ENCODE results near the gene TDRD9. TPM values are rescaled to one million over a fixed set of nuclear protein-coding genes. Genes with fewer than 3 reads are reported as not detected.

TDRD9 gene
- total RNA-seq, 1 experiment from 2014 or later, result not detected

DNA sequence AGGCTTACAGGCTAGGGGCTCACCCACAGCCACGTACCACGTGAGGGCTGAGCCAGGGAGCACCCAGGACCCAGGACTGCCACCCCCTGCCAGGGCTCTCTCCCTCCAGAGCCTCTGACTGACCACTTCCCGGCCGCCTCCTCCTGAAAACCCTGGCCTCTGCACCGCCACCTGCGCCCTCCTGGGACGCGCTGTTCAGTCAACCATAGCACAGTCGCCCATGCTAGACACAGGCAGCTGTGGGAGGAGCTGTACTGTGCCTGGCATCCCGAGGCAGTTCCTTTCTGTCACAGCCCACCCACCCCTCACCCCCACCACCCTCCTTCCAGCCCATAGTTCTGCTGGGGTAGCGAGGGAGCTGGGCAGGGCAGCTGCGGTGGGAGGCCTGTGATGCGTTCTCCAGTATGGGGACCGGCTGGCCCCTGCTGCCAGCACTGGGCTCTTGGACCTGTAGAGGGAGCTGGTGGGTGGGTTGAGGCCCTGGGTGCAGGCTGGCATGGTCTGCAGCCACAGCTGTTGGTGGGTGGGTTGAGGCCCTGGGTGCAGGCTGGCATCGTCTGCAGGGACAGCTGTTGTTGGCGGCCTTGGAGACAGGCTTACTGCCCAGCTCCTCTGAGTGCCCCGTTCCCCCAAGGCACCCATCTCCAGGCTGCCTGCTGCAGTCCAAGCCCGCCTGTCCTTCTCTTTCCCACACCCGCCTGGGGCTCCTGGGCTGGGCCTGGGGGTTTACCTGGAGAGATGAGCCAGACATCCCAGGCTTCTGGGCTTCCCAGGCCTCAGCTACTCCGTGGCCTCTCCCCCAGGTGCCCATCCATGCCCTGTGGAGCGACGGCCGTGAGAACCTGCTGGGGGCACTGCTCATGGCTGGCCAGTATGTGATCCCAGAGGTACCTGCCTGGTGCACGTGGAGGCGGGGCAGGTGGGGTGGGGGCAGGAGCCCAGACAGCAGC is 168.8 kb downstream of the TDRD9 start:
- CTCF ChIA-PET, result interaction anchor here (0.6 to 1.1 kb wide), 8 partner anchors 19 to 629 kb away, joined by 3 to 11 read pairs (median 4); no protein-coding TSS in a partner anchor
- Histone ChIP-seq H3K36me3 (ENCODE audit: insufficient read depth, low read length, poor library complexity, severe bottlenecking) (no peaks in the 10 kb centered on the region), H3K4me1 (ENCODE audit: insufficient read depth, low read length, poor library complexity, severe bottlenecking) (peaks cover 8% of the 10 kb centered on the region), H3K27ac (ENCODE audit: low read depth, low read length, poor library complexity, severe bottlenecking) (no peak overlapping the region), H3K27me3 (replicated peaks; ENCODE audit: insufficient read depth, low read depth, low read length, poor library complexity) (no peaks in the 10 kb centered on the region), H3K4me3 (ENCODE audit: low read depth, low read length, poor library complexity, severe bottlenecking) (no peak overlapping the region), H3K9me3 (ENCODE audit: low read depth, low read length, poor library complexity, severe bottlenecking) (no peaks in the 10 kb centered on the region)
- DNase-seq (ENCODE audit: low spot score), result peak; percentile 35
- BruUV-seq (replicated peaks), result no TSS peak
- POLR2A ChIA-PET (ENCODE audit: low non-redundant PET), result no interaction called here
- no peak for TF ChIP-seq EZH2 (IDR thresholded peaks at IDR 0.05; ENCODE audit: borderline replicate concordance, low read depth, low read length, poor library complexity, severe bottlenecking)
- TF ChIP-seq, protein P1, sequence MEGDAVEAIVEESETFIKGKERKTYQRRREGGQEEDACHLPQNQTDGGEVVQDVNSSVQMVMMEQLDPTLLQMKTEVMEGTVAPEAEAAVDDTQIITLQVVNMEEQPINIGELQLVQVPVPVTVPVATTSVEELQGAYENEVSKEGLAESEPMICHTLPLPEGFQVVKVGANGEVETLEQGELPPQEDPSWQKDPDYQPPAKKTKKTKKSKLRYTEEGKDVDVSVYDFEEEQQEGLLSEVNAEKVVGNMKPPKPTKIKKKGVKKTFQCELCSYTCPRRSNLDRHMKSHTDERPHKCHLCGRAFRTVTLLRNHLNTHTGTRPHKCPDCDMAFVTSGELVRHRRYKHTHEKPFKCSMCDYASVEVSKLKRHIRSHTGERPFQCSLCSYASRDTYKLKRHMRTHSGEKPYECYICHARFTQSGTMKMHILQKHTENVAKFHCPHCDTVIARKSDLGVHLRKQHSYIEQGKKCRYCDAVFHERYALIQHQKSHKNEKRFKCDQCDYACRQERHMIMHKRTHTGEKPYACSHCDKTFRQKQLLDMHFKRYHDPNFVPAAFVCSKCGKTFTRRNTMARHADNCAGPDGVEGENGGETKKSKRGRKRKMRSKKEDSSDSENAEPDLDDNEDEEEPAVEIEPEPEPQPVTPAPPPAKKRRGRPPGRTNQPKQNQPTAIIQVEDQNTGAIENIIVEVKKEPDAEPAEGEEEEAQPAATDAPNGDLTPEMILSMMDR (conservative IDR thresholded peaks at IDR 0.05; ENCODE audit: low read depth, low read length), result peak; percentile 49
- intact Hi-C loops (cut with micrococcal nuclease; ENCODE audit: unreplicated experiment), result no loop called here

DNA sequence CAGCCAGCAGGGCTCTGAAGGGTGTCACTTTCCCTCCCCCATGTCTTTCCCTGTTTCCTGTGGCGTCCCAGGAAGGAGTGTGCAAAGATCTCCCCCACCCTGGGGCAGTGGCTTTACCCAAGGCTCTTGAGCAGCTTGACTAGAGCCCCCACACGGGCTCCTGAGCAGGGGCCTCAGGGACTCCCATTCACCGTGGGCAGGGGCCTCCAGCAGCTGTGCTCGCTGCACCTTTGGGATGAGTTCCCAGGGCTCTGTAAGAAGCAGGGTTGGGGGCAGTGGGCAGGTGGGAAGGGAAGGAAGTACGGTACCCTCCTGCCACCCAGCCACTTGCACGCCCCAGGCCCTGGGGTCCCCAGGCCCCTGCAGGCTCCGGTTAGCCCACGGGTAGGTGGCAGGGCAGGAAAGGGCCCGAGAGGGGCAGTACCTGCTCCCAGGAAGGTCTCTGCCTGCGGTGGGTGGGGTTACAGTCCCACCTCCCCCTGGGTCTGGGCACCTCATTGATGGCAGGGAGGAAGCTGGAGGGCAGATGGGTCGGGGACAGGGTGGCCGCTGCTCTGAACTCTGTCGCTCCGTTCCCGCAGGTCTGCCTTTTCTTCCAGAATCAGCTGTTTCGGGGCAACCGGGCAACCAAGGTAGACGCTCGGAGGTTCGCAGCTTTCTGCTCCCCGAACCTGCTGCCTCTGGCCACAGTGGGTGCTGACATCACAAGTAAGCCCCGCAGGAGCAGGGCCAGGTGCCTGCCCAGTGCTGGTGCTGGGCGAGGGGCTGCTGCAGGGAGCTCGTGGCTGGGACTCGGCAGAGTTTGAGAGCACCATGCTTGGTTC is 170.2 kb downstream of the TDRD9 start:
- Histone ChIP-seq H3K4me3 (ENCODE audit: low read depth, low read length, poor library complexity, severe bottlenecking) (no peak overlapping the region), H3K27me3 (replicated peaks; ENCODE audit: insufficient read depth, low read depth, low read length, poor library complexity) (no peaks in the 10 kb centered on the region), H3K36me3 (ENCODE audit: insufficient read depth, low read length, poor library complexity, severe bottlenecking) (no peaks in the 10 kb centered on the region), H3K27ac (ENCODE audit: low read depth, low read length, poor library complexity, severe bottlenecking) (no peak overlapping the region), H3K9me3 (ENCODE audit: low read depth, low read length, poor library complexity, severe bottlenecking) (no peaks in the 10 kb centered on the region), H3K4me1 (ENCODE audit: insufficient read depth, low read length, poor library complexity, severe bottlenecking) (peaks cover 8% of the 10 kb centered on the region)
- TF ChIP-seq, protein P1 (conservative IDR thresholded peaks at IDR 0.05; ENCODE audit: low read depth, low read length), result no peak
- no peak for TF ChIP-seq EZH2 (IDR thresholded peaks at IDR 0.05; ENCODE audit: borderline replicate concordance, low read depth, low read length, poor library complexity, severe bottlenecking)
- intact Hi-C loops (cut with micrococcal nuclease; ENCODE audit: unreplicated experiment), result no loop called here
- POLR2A ChIA-PET (ENCODE audit: low non-redundant PET), result no interaction called here
- DNase-seq (ENCODE audit: low spot score), result no peak
- CTCF ChIA-PET, result no interaction called here
- no TSS peak for BruUV-seq (replicated peaks)

DNA sequence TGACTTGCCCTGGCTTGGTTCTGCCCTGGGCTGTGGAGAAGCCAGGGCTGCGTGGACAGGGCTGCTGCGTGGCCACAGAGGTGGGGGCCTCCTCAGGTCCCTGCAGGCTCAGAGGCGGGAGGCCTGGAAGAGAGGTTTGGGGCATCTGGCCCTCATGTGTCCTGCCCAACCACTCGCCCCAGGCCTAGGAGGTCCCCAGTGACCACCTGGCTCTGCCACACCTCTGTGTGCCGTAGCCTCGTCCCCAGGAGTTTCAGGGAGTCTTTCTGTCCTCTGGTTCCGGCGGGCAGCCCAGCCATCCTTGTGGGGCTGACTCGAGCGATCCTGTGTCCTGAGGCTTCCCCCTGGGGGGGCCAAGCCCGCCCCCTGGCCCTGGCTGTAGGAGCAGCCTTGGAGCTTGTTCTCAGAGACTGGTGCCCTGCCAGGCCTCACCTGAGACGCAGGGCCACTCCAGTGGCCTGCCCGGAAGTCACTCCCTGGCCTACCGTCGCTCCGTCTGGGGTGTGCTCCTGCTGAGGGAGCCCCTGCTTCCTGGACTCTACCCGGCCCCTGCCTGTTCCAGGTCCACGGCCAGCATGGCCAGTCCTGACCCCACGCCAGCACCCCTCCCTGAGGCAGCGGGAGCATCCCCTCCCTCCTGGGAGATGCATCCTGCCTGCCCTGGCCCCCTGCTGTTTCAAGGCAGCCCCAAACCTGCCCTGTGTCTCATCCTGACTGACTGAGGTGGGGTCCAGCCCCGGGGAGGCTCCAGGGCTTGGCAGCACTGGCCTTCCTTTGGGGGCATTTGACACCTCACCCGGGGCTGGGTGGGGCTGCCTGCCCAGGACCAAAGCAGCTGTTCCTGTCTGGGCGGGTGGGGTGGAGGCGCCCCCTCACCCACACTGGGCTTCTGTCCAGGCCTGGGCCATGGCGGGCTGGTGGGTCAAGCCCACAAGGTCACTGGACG is 171.1 kb downstream of the TDRD9 start:
- Histone ChIP-seq H3K27me3 (replicated peaks; ENCODE audit: insufficient read depth, low read depth, low read length, poor library complexity) (no peaks in the 10 kb centered on the region), H3K27ac (ENCODE audit: low read depth, low read length, poor library complexity, severe bottlenecking) (no peak overlapping the region), H3K4me3 (ENCODE audit: low read depth, low read length, poor library complexity, severe bottlenecking) (no peak overlapping the region), H3K36me3 (ENCODE audit: insufficient read depth, low read length, poor library complexity, severe bottlenecking) (no peaks in the 10 kb centered on the region), H3K9me3 (ENCODE audit: low read depth, low read length, poor library complexity, severe bottlenecking) (no peaks in the 10 kb centered on the region), H3K4me1 (ENCODE audit: insufficient read depth, low read length, poor library complexity, severe bottlenecking) (peaks cover 7% of the 10 kb centered on the region)
- ChIA-PET CTCF (no interaction called here), POLR2A (ENCODE audit: low non-redundant PET) (no interaction called here)
- DNase-seq (ENCODE audit: low spot score), result no peak
- TF ChIP-seq, protein P1 (conservative IDR thresholded peaks at IDR 0.05; ENCODE audit: low read depth, low read length), result no peak
- TF ChIP-seq EZH2 (IDR thresholded peaks at IDR 0.05; ENCODE audit: borderline replicate concordance, low read depth, low read length, poor library complexity, severe bottlenecking), result no peak
- intact Hi-C loops (cut with micrococcal nuclease; ENCODE audit: unreplicated experiment), result no loop called here
- BruUV-seq (replicated peaks), result no TSS peak
